Trophoblast cell (in vitro differentiated cells and primary cell): Measurements from ENCODE around the gene AAGAB.

Experiments used
- DNase-seq, 2 donors: peaks; one replicate each; pipeline ENCODE4 v3.0.0-alpha.2; 2016
- H2AFZ ChIP-seq: 2 replicates; pipeline ENCODE4 v1.6.1; 2013; ENCODE audit warnings: low read length, moderate library complexity, mild to moderate bottlenecking; ENCODE audit not compliant: insufficient read depth, poor library complexity
- H2AK5ac ChIP-seq: 2 replicates; pipeline ENCODE4 v1.6.1; 2013; ENCODE audit warnings: mild to moderate bottlenecking, low read length
- H2BK120ac ChIP-seq: 2 replicates; pipeline ENCODE4 v1.6.1; 2013; ENCODE audit warnings: low read length, mild to moderate bottlenecking, moderate library complexity; ENCODE audit not compliant: insufficient read depth, poor library complexity
- H2BK12ac ChIP-seq: 2 replicates; pipeline ENCODE4 v1.6.1; 2013; ENCODE audit warnings: mild to moderate bottlenecking, low read length, moderate library complexity
- H2BK5ac ChIP-seq: 2 replicates; pipeline ENCODE4 v1.6.1; 2013; ENCODE audit warnings: low read length, low read depth, moderate library complexity, mild to moderate bottlenecking; ENCODE audit not compliant: poor library complexity
- H3K14ac ChIP-seq: 2 replicates; pipeline ENCODE4 v1.6.1; 2013; ENCODE audit warnings: mild to moderate bottlenecking, low read length
- H3K18ac ChIP-seq: 2 replicates; pipeline ENCODE4 v1.6.1; 2013; ENCODE audit warnings: mild to moderate bottlenecking, low read length
- H3K23ac ChIP-seq: 2 replicates; pipeline ENCODE4 v1.6.1; 2013; ENCODE audit warnings: low read length
- H3K27ac ChIP-seq: 2 replicates; pipeline ENCODE4 v1.5.1; 2013; ENCODE audit warnings: low read depth, mild to moderate bottlenecking, inconsistent platforms, low read length, moderate library complexity
- H3K27me3 ChIP-seq: 2 replicates; pipeline ENCODE4 v1.6.1; 2013; ENCODE audit warnings: inconsistent platforms, mild to moderate bottlenecking, low read length, moderate library complexity; ENCODE audit not compliant: insufficient read depth
- H3K36me3 ChIP-seq, 2 experiments: 1 replicate in 1 of 2; 2 replicates in 1 of 2; pipeline ENCODE4 v1.6.1; 2013; ENCODE audit warnings: low read length in 2 of 2, mild to moderate bottlenecking in 2 of 2, moderate library complexity in 1 of 2; ENCODE audit not compliant: insufficient read depth in 2 of 2, control insufficient read depth in 1 of 2
- H3K4ac ChIP-seq: 2 replicates; pipeline ENCODE4 v1.6.1; 2013; ENCODE audit warnings: low read depth, mild to moderate bottlenecking, low read length, moderate library complexity
- H3K4me1 ChIP-seq, 2 experiments: 1 replicate in 1 of 2; 2 replicates in 1 of 2; pipeline ENCODE4 v1.6.1; 2013; ENCODE audit warnings: low read length in 2 of 2, mild to moderate bottlenecking in 2 of 2, moderate library complexity in 1 of 2; ENCODE audit not compliant: insufficient read depth in 2 of 2, control insufficient read depth in 1 of 2
- H3K4me2 ChIP-seq: 2 replicates; pipeline ENCODE4 v1.6.1; 2013; ENCODE audit warnings: inconsistent platforms, mild to moderate bottlenecking, low read length, moderate library complexity
- H3K4me3 ChIP-seq: 2 replicates; pipeline ENCODE4 v1.5.1; 2013; ENCODE audit warnings: mild to moderate bottlenecking, low read depth, low read length, inconsistent platforms
- H3K79me1 ChIP-seq: one replicate; pipeline ENCODE4 v1.6.1; 2013; ENCODE audit warnings: low read length
- H3K79me2 ChIP-seq: 2 replicates; pipeline ENCODE4 v1.6.1; 2013; ENCODE audit warnings: low read length, mild to moderate bottlenecking; ENCODE audit not compliant: control insufficient read depth, insufficient read depth, poor library complexity
- H3K9ac ChIP-seq: 2 replicates; pipeline ENCODE4 v1.6.1; 2013; ENCODE audit warnings: mild to moderate bottlenecking, low read length
- H3K9me3 ChIP-seq: 2 replicates; pipeline ENCODE4 v1.6.1; 2013; ENCODE audit warnings: low read depth, mild to moderate bottlenecking, control low read depth, inconsistent platforms, low read length; ENCODE audit not compliant: insufficient read depth
- H4K12ac ChIP-seq: 2 replicates; pipeline ENCODE4 v1.6.1; 2013; ENCODE audit warnings: low read depth, mild to moderate bottlenecking, low read length, moderate library complexity
- H4K8ac ChIP-seq: 2 replicates; pipeline ENCODE4 v1.6.1; 2013; ENCODE audit warnings: low read depth, mild to moderate bottlenecking, low read length, moderate library complexity
- H4K91ac ChIP-seq: one replicate; pipeline ENCODE4 v1.6.1; 2013; ENCODE audit warnings: low read depth, mild to moderate bottlenecking, low read length, moderate library complexity
- WGBS: extraction: QIAGEN DNeasy Blood & Tissue Kit; methylation state at CpG from one replicate; pipeline ENCODE4 v1.1.7; 2013; ENCODE audit warnings: missing lambda C conversion rate; ENCODE audit not compliant: insufficient read length, insufficient coverage; ENCODE audit errors: extremely low coverage; 5-methylcytosine and 5-hydroxymethylcytosine counted together

The AAGAB gene

DNA sequence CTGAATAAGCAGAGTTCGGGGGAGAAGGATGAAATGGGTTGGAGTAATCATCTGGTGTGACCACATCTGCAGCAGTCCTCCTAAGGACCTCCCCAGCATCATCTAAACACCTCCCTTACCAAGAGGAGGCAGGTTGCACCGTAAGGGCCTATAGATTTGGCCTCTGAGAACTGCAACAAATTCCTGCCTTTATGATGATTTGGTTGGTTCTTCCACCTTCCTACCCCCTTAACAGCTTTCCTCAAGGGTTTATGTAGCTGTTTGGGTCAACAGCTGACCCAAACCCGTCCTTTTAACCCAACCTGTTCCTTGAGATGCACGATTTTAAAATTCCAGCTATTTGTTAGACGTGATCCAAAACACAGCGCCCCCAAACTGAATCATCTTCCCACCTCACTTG lies 58.2 kb downstream of the AAGAB start:
- Histone ChIP-seq H3K4me3 (no peak overlapping the region), H3K4me2 (no peak overlapping the region), H2BK5ac (no peak overlapping the region), H2AFZ (no peak overlapping the region), H3K4me1 (peaks cover 2 to 9% of the 10 kb centered on the region in 2 experiments), H3K79me1 (peaks cover 1% of the 10 kb centered on the region), H3K4ac (no peak overlapping the region), H3K23ac (no peak overlapping the region), H3K18ac (no peak overlapping the region), H3K9me3 (peaks cover 2% of the 10 kb centered on the region), H4K12ac (no peak overlapping the region), H3K36me3 (peaks cover 12 to 25% of the 10 kb centered on the region in 2 experiments), H3K9ac (no peak overlapping the region), H3K27ac (no peak overlapping the region), H2BK12ac (no peak overlapping the region), H2AK5ac (no peak overlapping the region), H3K79me2 (no peaks in the 10 kb centered on the region), H3K14ac (no peak overlapping the region), H2BK120ac (no peak overlapping the region), H4K8ac (no peak overlapping the region), H4K91ac (no peak overlapping the region), H3K27me3 (no peaks in the 10 kb centered on the region)
- WGBS: no CpG with 5 or more reads among the region's 6 CpGs
- no peak for DNase-seq

DNA sequence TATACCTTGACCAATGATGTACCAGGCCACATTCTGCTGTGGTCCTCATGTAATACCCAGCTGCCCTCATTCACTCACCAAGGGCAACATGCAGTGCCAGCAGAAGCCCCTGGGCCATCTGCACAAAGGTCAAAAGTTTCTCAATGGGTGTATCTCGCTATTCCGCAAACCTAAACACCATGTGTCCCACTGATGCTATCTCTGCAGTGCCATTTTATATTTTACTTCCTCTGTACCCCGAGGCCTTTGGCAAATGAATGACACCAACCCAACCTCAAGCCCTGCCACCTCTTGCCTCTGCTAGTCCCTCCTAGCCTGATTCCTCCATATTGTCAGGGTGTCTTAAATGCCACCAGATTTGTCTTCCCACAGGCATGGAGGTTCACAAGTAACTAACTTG lies 59.2 kb downstream of the AAGAB start:
- H2BK12ac ChIP-seq: no peak overlapping the region
- H3K79me2 ChIP-seq: no peaks in the 10 kb centered on the region
- H2BK120ac ChIP-seq: no peak overlapping the region
- no peak overlapping the region for H3K4me3 ChIP-seq
- no peak overlapping the region for H2AK5ac ChIP-seq
- peak; percentile 39 to 64 for DNase-seq
- H3K18ac ChIP-seq: no peak overlapping the region
- peaks cover 2% of the 10 kb centered on the region for H3K9me3 ChIP-seq
- no peak overlapping the region for H4K8ac ChIP-seq
- H3K23ac ChIP-seq: no peak overlapping the region
- H3K4me2 ChIP-seq: no peak overlapping the region
- H3K4me1 ChIP-seq: peaks cover 2 to 9% of the 10 kb centered on the region in 2 experiments
- H2BK5ac ChIP-seq: no peak overlapping the region
- peaks cover 21 to 34% of the 10 kb centered on the region in 2 experiments for H3K36me3 ChIP-seq
- H4K91ac ChIP-seq: no peak overlapping the region
- H4K12ac ChIP-seq: no peak overlapping the region
- no peak overlapping the region for H3K9ac ChIP-seq
- H3K79me1 ChIP-seq: peaks cover 1% of the 10 kb centered on the region
- no peak overlapping the region for H3K14ac ChIP-seq
- H2AFZ ChIP-seq: no peak overlapping the region
- no CpG with 5 or more reads among the region's 3 CpGs for WGBS
- no peaks in the 10 kb centered on the region for H3K27me3 ChIP-seq
- no peak overlapping the region for H3K4ac ChIP-seq
- no peak overlapping the region for H3K27ac ChIP-seq

- Histone ChIP-seq H2BK120ac (no peak overlapping the region), H3K36me3 (peaks cover 27 to 43% of the 10 kb centered on the region in 2 experiments), H3K27me3 (no peaks in the 10 kb centered on the region), H3K18ac (no peak overlapping the region), H3K27ac (no peak overlapping the region), H2BK12ac (no peak overlapping the region), H2AFZ (no peak overlapping the region), H3K9ac (no peak overlapping the region), H3K23ac (no peak overlapping the region), H2AK5ac (no peak overlapping the region), H3K9me3 (peaks cover 2% of the 10 kb centered on the region), H3K4me2 (no peak overlapping the region), H4K12ac (no peak overlapping the region), H3K79me1 (peaks cover 1% of the 10 kb centered on the region), H3K4me1 (peaks cover 2 to 9% of the 10 kb centered on the region in 2 experiments), H3K14ac (no peak overlapping the region), H3K79me2 (no peaks in the 10 kb centered on the region), H4K91ac (no peak overlapping the region), H2BK5ac (no peak overlapping the region), H4K8ac (no peak overlapping the region), H3K4me3 (no peak overlapping the region), H3K4ac (no peak overlapping the region)
- no CpG with 5 or more reads among the region's 9 CpGs for WGBS
- DNase-seq: no peak
Observed at GRCh38 chr15:67194171-67195114, 60.0 kb downstream of the AAGAB start.

GRCh38 chr15:67193223-67193990 lies 61.1 kb downstream of the AAGAB start:
- Histone ChIP-seq H3K4ac (no peak overlapping the region), H3K27me3 (no peaks in the 10 kb centered on the region), H3K23ac (no peak overlapping the region), H2AFZ (no peak overlapping the region), H3K9ac (no peak overlapping the region), H2BK5ac (no peak overlapping the region), H4K8ac (no peak overlapping the region), H4K12ac (no peak overlapping the region), H3K18ac (no peak overlapping the region), H3K4me3 (no peak overlapping the region), H3K14ac (no peak overlapping the region), H3K27ac (no peak overlapping the region), H2BK120ac (no peak overlapping the region), H3K79me2 (no peaks in the 10 kb centered on the region), H2AK5ac (no peak overlapping the region), H3K36me3 (peaks cover 33 to 50% of the 10 kb centered on the region in 2 experiments), H3K4me2 (no peak overlapping the region), H3K9me3 (peaks cover 2% of the 10 kb centered on the region), H3K79me1 (peaks cover 1% of the 10 kb centered on the region), H3K4me1 (peaks cover 2 to 7% of the 10 kb centered on the region in 2 experiments), H4K91ac (no peak overlapping the region), H2BK12ac (no peak overlapping the region)
- peak in 1 of 2 donors; percentile 60 for DNase-seq
- WGBS: no CpG with 5 or more reads among the region's 12 CpGs
